ENCODE data around the gene SAT2.
"Not testable (repeated sequence)": the region's sequence is repeated elsewhere in the genome, so short reads cannot be mapped to it uniquely, and the experiment has no call there.

The SAT2 gene

DNA sequence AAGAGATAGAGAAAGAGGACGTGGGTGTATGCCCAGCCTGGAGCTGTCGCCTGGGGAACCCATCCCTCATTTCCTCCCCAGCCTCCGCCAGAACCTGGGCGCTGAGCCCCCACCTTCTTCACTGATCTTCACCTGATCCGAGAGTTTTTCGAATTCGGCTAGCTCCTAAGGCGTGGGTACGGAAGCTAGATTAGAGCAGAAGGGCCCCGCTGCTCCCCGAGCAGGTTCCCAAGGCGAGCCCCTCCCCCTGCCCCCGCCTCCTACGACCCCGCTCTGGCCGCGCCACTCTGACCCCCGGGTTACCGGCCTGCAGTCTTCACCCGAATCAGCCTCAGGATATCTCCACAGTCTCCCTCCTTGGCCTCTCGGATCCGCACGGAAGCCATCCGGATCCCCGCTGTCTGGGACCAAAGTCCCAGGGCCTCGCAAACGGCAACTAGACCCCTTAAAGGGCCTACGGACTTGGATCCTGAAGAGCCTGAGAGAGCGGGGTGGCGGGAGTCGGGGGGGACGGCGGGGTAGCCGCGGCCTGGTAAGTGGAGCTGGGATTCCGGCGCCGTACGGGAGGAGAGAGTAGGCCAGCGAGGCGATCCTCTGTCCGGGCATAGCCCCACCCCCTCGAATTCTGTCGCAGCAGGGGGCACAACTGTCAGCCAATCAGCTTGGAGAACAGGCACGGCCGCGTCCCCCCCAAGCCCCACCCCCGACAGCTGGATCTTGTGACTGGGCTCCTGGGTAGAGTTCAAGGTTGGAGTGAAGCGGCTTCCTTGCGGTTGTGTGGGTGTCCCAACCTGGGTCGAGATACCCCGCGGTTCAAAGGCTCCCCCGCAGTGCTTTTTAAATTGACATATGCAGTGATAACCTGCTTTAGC, at the start of gene SAT2:
Gene SAT2 (minus strand): TSS at position 572 of the 872 bp plus-strand sequence. CDS start 186 bp downstream, at position 386.
- DNase-seq (ENCODE audit: low spot score) = peak; percentile 78

DNA sequence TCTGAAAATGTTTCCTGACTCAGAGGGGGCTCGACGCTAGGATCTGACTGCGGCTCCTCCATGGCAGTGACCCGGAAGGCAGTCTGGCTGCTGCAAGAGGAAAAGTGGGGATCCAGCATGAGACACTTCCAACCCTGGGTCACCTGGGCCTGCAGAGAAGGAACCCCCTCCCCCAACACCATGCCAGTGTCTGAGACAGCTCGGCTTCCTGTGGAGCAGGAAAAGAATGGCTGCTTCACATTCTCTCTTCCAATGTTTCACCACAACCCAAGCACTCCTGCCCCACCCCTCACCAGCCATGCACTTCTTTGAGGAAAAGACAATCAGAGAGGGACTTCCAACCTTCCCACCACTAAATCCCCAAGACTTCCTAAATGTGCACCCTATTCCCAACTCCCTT, 48.9 kb upstream of the SAT2 start:
- DNase-seq (ENCODE audit: low spot score) = no peak

DNA sequence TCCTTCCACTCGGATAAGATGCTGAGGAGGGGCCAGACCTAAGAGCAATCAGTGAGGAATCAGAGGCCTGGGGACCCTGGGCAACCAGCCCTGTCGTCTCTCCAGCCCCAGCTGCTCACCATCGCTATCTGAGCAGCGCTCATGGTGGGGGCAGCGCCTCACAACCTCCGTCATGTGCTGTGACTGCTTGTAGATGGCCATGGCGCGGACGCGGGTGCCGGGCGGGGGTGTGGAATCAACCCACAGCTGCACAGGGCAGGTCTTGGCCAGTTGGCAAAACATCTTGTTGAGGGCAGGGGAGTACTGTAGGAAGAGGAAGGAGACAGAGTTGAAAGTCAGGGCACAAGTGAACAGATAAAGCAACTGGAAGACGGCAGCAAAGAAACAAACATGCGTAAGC, 47.3 kb upstream of the SAT2 start:
- DNase-seq (ENCODE audit: low spot score) = no peak

DNA sequence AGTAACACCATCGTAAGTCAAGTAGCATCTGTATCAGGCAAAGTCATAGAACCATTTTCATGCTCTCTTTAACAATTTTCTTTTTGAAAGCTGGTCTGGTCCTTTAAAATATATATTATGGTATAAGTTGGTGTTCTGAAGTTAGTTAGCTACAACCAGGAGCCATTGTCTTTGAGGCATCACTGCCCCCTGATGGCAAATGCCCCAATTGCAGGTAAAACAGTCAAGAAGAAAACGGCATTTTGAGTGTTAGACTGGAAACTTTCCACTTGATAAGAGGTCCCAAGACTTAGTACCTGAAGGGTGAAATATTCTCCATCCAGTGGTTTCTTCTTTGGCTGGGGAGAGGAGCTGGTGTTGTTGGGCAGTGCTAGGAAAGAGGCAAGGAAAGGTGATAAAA, 45.6 kb upstream of the SAT2 start:
- DNase-seq (ENCODE audit: low spot score) = peak; percentile 54

DNA sequence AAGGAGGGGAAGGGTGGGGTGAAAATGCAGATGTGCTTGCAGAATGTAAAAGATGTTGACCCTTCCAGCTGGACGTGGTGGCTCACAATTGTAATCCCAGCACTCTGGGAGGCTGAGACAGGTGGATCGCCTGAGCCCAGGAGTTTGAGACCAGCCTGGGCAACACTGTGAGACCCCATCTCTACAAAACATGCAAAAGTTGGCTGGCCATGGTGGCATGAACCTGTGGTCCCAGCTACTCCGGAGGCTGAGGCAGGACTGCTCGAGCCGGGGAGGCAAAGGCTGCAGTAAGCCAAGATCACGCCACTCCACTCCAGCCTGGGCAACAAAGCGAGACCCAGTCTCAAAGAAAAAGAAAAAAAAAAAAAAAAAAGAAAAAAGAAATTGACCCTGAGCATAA, 40.9 kb upstream of the SAT2 start:
- DNase-seq (ENCODE audit: low spot score) = no peak

DNA sequence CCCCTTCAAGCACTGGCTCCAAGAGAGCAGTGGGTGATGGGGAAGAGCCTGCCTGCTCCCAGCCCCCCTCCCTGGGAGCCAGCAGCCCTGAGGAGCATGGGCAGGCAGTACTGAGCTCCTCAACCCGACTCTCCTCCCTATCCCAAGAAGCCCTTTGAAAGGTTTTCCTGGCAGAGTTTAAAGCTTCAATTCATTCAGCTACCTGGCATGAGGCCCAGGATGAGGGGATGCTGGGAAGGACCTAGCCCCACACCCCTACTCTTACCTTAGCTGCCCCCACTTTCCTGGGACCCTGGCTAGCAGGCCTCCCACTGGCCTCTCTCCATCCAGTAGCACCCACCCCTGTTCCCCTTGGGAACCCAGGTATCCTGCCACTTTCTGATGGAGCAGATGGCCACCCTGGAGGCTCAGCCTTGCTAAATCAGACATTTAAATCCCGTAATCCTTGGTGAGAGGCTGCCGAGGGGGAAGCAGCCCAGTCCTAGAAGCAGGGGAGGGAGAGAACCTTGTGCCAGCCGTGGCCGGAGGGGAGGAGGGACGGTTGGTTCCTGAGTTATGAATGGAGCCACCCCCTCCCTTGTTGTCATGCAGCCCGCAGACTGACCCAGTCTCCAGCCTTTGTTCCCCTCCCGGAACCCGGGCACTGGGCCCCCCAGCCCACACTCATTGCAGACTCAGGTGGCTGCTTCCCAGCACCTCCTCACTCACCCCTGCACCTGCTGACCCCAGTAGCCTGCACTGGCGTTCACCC, 40.2 kb upstream of the SAT2 start:
- no peak for DNase-seq (ENCODE audit: low spot score)

DNA sequence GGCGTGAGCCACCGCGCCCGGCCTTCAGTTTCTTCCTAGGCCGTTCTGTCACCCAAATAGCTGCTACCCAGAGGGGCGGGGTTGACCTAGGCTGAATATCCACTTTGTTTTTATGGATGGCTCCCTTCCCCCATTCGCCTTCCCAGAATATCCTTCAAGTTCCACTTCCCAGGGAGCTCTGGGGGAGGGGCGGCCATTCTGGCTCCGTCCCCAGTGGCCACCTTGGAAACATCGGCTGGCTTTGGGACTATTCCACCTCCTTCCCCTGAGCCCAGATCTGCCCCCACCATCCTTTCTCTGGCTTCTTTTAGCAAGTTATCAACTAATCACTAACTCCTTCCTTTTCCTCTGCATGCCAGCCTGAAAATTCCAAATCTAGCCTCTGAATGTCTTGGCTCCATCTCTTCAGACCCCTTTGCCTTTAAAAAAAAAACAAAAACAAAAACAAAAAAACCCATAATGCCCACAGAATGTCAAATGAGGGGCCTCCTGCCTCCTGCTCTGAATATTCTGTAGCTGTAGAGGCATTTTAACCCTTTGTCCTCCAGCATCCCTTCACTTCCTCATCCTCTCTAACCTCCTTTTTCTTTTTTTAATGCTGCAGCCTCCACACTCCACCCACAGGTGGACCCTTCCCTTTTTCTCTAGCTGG, 29.5 kb upstream of the SAT2 start:
- no peak for DNase-seq (ENCODE audit: low spot score)

DNA sequence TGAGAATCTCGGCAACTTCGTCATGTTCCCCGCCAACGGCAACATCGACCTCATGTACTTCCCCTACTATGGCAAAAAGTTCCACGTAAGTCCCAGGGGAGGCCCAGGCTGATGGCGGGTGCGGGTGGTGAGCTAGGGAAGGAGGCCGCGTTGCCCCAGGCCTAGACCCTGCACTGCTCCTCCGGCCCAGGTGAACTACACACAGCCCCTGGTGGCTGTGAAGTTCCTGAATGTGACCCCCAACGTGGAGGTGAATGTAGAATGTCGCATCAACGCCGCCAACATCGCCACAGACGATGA, 27.9 kb upstream of the SAT2 start:
- DNase-seq (ENCODE audit: low spot score) = no peak

DNA sequence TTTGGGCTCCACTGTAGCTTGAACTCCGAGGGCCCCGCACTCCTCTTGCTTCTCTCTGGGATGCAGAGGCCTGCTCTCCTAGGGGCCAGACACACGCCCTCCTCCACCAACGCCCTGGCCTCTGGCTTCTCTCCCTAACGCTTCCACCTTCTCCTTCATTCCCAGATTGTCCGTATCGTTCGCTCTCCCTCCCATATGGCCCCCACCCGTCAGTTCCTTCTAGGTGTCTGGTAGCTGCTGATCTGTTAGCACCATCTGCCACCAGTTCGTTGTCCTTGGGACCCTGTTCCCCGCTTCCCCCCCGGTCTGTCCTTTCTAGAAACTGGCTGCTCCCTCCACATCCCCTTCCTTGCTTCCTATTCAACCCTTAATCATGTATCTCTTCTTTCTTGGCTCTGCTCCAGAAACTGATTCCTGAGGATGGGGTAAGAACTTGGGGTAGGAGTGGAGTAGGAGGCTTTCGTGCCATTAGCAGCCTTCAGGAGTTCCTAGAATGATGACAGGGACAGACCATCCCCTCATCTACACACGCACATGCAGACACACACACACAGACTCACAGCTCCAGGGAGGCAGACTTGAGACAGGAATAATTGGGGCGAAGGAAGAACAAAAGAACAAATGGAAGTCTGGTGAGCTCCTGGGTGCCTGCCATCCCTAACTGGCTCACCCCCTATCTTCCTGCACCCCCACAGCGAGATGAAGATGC, 27.4 kb upstream of the SAT2 start:
- no peak for DNase-seq (ENCODE audit: low spot score)

DNA sequence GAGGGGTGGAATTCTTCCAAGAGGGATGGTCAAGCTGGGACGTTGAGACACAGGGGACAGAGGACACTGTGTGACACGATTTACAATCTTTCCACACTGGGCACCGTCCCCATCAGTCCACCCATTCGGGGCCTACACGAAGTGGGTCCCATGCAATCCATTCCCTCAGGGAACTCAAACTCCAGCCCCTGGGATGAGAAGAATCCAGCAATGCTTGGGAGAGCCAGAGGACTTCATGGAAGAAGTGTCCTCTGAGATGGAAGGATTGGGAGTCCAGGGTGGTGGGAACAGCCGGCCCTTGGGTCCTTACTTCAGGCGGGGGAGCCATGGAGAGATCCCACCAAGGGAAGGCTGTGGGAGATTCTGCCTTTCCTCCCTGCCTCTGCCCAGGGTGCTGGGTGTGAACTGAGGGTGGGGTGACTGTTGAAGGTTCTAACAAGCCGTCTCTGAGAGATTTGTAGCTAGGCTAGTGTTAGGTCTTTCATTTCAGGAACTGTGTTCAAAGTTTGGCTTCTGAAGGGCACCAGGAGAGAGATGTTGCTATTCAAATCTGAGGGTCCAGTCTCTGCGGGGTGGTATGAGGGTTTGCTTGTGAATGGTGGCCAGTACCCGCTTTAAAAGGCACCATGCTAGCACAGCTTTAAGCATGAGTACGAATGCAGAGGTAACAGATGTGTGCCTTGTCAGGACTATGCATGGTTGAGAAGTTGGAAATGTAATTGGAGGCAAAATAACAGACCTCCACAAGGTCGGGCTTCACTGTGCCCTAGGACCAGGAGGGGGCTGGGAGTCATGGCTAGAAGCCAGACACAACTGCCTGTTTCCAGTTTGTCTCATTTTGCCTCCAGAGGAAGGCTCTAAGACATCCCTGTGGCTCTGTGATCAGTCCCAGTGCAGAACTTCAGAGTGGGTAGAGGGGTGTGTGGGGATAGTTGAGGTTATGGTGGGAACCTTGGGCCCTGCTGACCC, 25.1 kb upstream of the SAT2 start:
- no peak for DNase-seq (ENCODE audit: low spot score)

DNA sequence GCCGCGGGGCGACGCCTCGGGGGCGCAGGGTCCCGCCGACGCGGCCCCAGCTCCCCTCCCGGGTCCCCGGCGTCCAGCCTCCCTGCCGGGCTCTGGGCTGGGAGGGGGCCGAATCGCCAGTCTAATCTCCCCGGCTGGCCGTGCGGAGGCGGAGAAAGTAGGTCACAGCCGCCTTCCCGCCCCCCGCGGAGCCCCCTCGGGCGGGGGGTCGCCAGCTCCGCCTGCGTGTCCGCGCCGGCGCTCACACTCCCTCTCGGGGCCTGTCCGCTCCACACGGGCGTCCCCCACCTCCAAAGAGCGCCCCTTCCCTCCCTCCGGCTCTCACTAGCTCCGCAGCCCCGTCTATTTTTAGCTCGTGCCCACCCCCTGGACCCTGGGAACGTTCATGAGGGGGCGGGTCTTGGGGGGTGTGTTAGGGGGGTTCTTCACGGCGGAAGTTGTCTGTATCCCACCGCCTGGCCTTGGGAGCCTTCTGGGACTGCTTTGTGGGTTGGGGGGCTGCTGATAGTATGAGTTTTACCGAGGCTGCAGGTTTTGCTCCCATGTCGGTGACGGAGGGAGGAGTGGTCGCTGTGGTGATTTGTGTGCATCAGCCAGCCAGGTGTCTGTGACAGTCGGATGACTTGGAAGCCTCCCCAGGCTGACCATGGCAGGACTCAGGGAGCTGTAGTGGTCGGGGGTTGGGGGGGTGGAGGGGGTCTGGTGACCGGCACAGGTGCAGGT, 24.2 kb upstream of the SAT2 start:
- DNase-seq (ENCODE audit: low spot score) = no peak

DNA sequence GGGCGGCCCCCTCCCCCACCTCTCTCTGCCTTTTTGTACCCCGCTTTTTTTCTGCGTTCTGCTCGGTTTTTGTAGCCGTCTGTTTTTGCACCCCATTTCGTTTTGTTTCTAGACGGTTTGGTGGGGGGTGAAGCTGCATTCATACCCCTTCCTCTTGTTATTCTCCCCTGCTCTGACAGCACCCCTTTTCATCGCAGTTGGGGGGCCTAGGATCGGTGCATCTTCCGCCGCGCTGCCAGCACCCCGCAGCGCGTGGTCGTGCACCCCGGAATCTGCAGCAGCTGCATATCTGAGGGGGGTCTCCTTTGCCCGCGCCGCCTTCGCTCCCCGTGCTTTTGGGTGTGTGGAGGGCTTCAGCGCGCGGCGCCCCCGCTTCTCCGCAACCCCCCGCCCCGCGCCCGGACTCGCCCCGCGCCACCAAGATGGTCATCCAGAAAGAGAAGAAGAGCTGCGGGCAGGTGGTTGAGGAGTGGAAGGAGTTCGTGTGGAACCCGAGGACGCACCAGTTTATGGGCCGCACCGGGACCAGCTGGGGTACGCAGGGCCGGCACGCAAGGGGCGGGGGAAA, 23.6 kb upstream of the SAT2 start:
- no peak for DNase-seq (ENCODE audit: low spot score)

DNA sequence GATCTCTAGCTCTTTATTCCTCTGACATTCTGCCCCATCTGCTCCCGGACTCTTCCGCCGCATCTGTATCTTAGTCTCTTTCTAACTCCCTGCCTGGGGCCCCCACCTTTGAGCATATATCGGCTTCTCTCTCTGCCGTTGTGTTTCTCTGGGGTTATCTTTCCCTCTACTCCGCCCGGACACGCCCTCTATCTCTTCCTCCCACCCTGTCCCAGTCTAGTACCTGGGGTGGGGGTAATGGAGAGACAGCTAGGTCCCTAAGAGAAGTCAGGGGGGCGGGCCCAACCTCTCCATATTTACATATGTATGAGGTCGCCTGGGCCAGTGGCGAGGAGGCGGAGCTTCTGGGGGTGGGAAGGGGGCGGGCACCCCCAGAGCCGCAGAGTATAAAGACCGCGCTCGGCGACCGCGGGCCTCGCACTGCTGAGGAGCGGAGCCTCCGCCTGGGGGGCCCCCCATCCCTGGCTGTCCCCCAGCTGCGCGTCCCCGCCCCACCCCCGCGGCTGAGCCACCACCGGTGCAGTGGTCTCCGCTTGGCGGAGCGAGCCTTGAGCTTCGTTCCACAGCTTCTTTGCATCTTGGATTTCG, 23.0 kb upstream of the SAT2 start, which contains the start of gene ATP1B2:
Gene ATP1B2 (plus strand): TSS at position 418 of the 588 bp plus-strand sequence. CDS start 593 bp downstream, outside the sequence.
- peak; percentile 69 for DNase-seq (ENCODE audit: low spot score)

DNA sequence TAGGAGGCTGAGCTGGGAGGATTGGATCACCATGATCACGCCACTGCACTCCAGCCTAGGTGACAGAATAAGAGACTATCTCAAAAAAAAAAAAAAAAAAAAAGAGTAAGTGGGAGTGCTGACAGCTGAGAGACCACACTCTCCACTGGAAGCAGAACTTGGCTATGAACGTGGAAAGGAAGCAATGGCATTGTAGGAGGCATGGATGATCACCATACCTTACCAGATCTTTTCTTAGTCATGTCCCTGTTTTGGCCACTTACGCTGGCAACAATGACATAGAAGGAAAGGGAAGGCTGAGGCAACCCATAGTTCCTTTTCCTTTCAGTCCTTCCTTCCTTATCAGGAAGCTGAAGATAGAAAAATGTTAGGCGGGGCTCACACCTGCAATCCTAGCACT, 19.4 kb upstream of the SAT2 start:
- DNase-seq (ENCODE audit: low spot score) = no peak

DNA sequence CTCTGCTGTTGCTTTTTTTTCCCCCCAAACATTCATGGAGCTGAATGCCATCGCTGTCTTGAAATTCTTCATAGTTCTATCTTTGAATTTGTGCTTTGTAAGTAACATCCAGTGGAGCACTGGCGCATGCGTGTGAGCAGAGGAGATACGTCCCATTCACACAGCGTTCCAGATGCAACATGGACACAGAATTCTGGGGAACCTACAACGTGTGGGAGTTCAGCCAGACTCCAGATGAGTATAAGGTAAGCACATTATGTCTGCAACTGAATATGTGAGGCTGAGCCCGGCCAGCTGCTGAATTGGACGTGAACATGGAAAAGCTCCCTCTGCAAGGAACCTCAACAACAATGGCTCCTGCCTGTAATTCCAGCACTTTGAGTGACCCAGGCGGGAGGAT, 18.8 kb upstream of the SAT2 start:
- no peak for DNase-seq (ENCODE audit: low spot score)

DNA sequence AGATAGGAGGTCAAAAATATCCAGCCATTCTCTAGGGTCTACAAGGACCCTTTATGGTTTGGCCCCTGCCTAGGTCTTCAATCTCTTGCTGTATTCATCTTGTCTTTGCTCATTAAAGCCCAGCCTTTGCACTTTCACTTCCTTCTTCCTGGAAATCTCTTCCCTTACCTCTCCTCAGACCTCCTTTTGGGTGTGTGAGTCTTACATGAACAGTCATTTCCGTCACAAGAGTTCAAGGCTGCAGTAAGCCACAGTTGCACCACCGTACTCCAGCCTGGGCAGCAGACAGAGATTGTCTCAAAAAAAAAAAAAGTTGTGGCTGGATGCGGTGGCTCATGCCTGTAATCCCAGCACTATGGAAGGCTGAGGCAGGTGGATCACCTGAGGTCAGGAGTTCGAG, 17.2 kb upstream of the SAT2 start:
- DNase-seq (ENCODE audit: low spot score) = no peak

DNA sequence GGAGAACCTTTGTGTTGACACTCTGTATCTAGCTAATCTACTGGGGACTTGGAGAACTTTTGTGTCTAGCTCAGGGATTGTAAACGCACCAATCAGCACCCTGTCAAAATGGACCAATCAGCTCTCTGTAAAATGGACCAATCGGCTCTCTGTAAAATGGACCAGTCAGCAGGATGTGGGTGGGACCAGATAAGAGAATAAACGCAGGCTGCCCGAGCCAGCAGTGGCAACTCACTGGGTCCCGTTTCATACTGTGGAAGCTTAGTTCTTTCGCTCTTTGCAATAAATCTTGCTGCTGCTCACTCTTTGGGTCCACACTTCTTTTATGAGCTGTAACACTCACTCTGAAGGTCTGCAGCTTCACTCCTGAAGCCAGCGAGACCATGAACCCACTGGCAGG, 14.0 kb upstream of the SAT2 start:
- not testable (repeated sequence) for DNase-seq (ENCODE audit: low spot score)

DNA sequence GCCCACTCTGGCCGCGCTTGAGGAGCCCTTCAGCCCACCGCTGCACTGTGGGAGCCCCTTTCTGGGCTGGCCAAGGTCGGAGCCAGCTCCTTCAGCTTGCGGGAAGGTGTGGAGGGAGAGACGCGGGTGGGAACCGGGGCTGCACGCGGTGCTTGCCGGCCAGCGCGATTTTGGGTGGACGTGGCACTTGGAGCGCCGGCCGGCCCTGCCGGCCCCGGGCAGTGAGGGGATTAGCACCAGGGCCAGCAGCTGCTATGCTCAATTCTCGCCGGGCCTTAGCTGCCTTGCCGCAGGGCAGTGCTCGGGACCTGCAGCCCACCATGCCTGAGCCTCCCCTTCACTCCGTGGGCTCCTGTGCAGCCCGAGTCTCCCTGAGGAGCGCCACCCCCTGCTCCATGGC, 13.2 kb upstream of the SAT2 start:
- no peak for DNase-seq (ENCODE audit: low spot score)

DNA sequence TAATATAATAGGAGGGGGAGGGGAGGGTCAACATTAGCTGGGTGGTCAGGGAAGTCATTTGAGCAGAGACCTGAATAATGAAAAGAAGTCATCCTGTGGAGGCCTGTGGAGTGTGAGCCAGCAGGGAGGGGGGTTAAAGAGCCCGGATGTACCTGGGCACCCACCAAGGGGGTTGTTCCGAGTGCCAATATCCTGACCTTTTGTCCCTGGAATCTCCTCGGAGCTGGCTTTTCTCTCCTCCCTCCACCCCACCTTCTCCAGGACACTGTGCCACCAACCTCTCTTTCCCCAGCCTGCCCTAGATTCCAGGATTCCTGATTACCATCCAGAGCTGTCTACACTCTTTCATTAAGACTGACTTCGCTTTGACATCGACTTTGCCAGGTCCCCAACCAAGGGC, 8.5 kb upstream of the SAT2 start:
- DNase-seq (ENCODE audit: low spot score) = no peak

DNA sequence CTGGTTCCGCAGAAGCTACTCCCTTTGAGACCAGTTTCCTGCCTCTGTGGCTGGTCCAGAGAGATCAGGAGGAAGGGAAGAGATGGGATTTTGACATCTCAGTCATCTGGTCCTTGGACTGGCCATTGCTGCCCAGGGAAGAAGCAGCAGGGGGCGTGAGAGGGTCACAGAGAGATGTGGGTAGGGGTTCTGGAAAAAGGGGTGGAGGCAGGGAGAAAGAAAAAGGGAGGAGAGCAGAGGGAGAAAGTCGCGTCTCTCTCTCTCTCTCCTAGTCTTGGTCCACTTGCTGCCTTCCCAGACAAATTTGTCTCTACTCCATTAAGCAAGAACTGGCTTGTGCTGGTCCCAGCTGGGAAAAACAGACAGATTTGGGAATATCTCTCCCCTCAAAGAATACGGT, 6.8 kb upstream of the SAT2 start:
- DNase-seq (ENCODE audit: low spot score) = no peak

Data from NAMALWA (cell line).